Measurements from ENCODE around the gene NUP214. TPM values are rescaled to one million over a fixed set of nuclear protein-coding genes. Genes with fewer than 3 reads are reported as not detected.

Gene NUP214
- total RNA-seq, 4 donors from 2014 or later: 64.7 to 90.8 (median 74.0) TPM

DNA sequence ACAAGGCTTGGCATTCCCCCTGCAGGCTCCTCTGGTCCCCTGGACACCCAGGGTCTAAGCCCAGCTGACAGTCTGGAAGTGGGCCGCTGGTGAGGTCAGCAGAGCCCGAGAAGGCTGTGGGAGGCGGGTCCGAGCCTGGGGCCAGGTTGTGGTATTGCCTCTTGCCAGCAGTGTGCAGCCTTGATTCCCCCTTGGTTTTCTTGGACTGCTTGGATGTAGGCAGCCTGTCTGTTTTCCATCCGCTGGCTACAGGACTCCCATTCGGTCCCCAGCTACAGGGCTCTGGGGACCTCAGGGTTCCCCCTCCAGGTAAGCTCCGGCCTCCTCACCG lies 27.5 kb upstream of the NUP214 start:
- no peak for TF ChIP-seq CTCF (IDR thresholded peaks at IDR 0.05; ENCODE audit: low read depth)

- TF ChIP-seq CTCF (IDR thresholded peaks at IDR 0.05; ENCODE audit: low read depth): no peak
These were observed 26.8 kb upstream of the NUP214 start for GRCh38 chr9:131098391-131099101.

DNA sequence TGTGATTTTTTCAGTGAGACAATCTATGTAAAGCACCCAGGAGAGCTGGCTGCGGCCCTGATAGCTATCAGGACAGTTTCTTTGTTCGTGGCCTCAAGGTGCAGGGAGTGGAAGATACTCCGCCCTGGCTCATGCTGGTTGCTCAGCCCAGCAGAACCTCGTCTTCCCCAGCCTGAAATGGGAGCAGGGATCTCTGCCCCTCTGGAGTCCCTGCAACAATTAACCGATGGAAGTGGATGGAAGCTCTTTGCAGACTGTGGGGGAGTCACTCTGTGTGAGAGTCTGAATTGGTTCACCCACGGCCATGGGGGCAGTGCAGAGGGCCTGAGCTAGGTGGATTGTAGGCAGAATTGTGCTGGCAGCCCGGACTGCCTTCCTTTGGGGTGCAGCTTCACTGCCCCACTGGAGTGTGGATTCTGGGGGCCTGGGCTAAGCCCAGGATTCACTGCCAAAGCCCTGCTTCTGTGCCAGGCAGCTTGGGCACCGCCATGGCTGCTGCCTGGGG lies 26.2 kb upstream of the NUP214 start:
- TF ChIP-seq CTCF (IDR thresholded peaks at IDR 0.05; ENCODE audit: low read depth): no peak

GRCh38 chr9:131100445-131100844 lies 24.9 kb upstream of the NUP214 start:
- no peak for TF ChIP-seq CTCF (IDR thresholded peaks at IDR 0.05; ENCODE audit: low read depth)

- TF ChIP-seq CTCF (IDR thresholded peaks at IDR 0.05; ENCODE audit: low read depth): no peak
These were observed 24.0 kb upstream of the NUP214 start for GRCh38 chr9:131101207-131101964.

- no peak for TF ChIP-seq CTCF (IDR thresholded peaks at IDR 0.05; ENCODE audit: low read depth)
These were observed 22.4 kb upstream of the NUP214 start for GRCh38 chr9:131103024-131103423.

DNA sequence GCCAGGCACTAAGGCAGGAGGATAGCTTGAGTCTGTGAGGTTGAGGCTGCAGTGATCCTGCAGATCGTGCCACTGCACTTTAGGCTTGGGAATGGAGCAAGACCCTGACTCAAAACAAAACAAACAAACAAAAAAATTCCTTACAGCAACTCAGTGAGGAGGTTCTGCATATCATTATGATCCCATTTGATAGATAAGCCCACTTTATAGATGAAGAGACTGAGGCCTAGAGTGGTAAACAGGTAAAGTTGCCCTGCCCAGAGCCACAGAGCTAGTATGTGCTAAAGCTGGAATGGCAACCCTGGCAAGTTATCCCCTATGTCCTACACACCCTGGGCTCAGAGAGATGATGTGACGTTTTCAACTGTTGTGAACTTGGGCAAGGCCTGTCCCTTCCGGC lies 21.9 kb upstream of the NUP214 start:
- TF ChIP-seq CTCF (IDR thresholded peaks at IDR 0.05; ENCODE audit: low read depth): no peak

All from subcutaneous adipose tissue (tissue), 4 donors.